IPS-20b (cell line): ENCODE results near the gene CNPY1.

ENCODE experiments used
- H3K27ac ChIP-seq: one replicate; pipeline ENCODE4 v1.5.1; 2013; ENCODE audit warnings: low read length
- H3K27me3 ChIP-seq: 2 replicates; pipeline ENCODE4 v1.6.1; 2013; ENCODE audit warnings: mild to moderate bottlenecking, low read length, inconsistent platforms; ENCODE audit not compliant: insufficient read depth
- H3K36me3 ChIP-seq: 2 replicates; pipeline ENCODE4 v1.6.1; 2013; ENCODE audit warnings: low read depth, mild to moderate bottlenecking, inconsistent platforms, low read length, moderate library complexity; ENCODE audit not compliant: insufficient read depth
- H3K4me1 ChIP-seq: 2 replicates; pipeline ENCODE4 v1.6.1; 2013; ENCODE audit warnings: mild to moderate bottlenecking, control low read depth, inconsistent platforms, low read length, moderate library complexity; ENCODE audit not compliant: insufficient read depth
- H3K4me3 ChIP-seq: 2 replicates; pipeline ENCODE4 v1.5.1; 2013; ENCODE audit warnings: mild to moderate bottlenecking, low read length, inconsistent platforms
- H3K9ac ChIP-seq: 2 replicates; pipeline ENCODE4 v1.6.1; 2013; ENCODE audit warnings: low read depth, mild to moderate bottlenecking, inconsistent platforms, low read length, moderate library complexity
- H3K9me3 ChIP-seq: 2 replicates; pipeline ENCODE4 v1.6.1; 2013; ENCODE audit warnings: mild to moderate bottlenecking, low read depth, low read length, inconsistent platforms; ENCODE audit not compliant: insufficient read depth

The CNPY1 gene

DNA sequence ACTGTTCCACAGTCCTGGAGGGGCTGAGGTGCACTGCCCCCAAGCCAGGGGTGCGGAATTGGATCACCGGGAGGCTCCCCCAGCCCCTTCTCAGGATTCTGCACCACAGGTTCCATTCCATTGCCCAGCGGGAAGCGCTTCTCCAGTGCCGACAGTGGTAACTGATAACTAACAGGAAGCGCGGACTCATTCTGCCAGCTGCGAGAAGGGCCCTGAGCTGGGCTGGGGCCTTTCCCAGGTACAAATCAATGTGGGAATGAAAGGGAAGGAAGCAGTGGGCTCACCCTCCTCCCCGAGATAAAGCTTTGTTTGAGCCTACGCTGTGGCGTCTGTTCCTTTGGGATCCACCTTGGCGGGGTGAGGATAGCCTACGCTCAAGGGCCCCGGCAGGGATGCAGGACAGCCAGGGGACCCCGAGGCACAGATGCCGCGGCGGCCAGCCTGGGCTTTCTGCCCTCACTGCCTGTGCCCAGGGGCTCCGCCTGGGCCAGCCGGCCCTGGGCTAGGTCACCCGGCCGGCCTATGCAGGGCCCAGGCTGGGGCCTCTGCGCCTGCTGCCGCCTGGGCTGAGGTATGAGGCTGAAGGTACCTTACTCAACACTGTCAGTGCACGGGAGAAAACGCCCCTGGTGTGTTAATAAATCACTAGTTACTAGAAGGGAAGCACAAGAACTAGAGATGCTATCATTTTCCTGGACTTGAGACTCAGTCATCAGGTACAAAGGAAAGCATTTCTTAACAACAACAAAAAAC lies 49.0 kb downstream of the CNPY1 start:
- H3K36me3 ChIP-seq, result no peaks in the 10 kb centered on the region
- H3K27ac ChIP-seq, result no peak overlapping the region
- H3K4me3 ChIP-seq, result no peak overlapping the region
- no peaks in the 10 kb centered on the region for H3K4me1 ChIP-seq
- no peak overlapping the region for H3K9ac ChIP-seq
- H3K27me3 ChIP-seq, result peaks cover 96% of the 10 kb centered on the region
- H3K9me3 ChIP-seq, result no peaks in the 10 kb centered on the region

DNA sequence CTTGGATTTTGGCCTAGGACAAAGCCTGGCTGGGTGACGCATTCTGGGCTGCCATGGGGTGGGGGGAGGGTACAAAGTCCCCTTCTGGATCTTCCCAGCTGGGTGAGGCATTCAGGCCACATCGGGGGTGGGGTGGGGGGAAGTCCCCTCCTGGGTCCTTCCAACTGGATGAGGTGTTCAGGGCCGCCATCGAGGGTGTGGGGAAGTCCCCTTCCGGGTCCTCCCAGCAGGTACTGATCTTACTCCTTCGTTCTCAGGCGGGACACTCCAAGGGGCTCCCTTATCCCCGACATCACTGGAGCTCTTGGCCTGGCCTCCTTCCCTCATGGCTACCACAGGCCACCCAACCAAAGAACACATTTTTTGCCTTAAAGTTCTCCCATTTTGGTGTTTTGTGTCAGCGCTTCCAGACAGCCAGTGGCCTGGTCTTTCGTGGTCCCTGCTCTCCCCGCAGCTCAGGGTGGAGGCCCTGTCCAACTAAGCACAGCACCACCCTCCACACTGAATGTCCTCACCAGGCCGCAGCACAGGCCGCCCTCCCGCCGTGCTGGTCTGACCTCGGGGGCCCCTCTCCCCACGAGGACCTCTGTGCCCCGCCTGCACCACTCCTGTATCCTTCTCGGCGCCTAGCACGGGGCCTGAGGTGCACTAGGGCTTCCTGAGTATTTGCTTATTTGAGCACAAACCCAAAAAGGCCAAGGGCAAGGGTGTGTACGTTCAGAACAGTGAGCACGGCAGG lies 49.9 kb downstream of the CNPY1 start:
- H3K27ac ChIP-seq, result no peak overlapping the region
- no peaks in the 10 kb centered on the region for H3K36me3 ChIP-seq
- no peak overlapping the region for H3K9ac ChIP-seq
- no peak overlapping the region for H3K4me3 ChIP-seq
- H3K4me1 ChIP-seq, result peaks cover 2% of the 10 kb centered on the region; the same call in 1 of the 2 replicates
- H3K27me3 ChIP-seq, result peaks cover 96% of the 10 kb centered on the region
- H3K9me3 ChIP-seq, result no peaks in the 10 kb centered on the region

DNA sequence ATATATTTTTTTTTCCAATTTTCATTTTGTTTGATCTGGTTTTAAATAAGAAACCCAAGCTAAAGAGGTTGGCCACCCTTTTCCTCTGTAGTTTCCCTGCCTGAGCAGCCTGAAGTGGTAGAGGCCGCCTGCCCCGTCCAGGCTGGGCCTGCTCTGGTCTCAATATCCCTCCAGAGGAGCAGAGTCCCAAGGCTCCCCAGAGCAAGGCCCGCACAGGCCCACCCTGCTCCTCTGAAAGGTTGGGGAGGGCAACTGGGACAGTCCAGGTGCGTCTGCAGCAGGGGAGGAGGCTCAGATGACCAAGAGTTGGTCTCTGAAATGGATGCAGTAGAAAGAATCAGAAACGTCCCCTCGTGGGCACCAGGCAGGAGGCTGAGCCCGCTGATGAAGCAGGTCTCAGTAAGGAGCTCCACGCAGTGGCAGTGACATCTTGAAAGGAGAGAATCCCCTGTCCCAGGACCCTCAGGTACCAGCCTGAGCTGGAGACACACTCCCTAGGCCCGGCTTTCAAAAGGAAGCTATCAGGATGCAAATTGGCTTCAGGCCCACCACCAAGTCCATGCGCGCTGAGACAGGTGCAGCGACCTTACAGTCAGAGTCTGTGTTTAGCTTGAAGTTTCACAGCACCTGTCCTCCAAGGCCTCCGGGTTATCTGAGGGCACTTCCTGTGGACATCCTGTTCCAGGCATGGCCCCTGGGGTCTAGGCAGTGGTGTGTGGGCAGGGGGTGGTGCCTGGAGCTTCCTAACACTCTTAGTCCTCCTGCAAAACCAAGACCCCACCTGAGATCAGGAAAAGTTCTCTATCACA lies 50.7 kb downstream of the CNPY1 start:
- Histone ChIP-seq H3K27me3 (peaks cover 96% of the 10 kb centered on the region), H3K4me3 (no peak overlapping the region), H3K4me1 (peaks cover 2% of the 10 kb centered on the region; the same call in 1 of the 2 replicates), H3K27ac (no peak overlapping the region), H3K36me3 (no peaks in the 10 kb centered on the region), H3K9ac (no peak overlapping the region), H3K9me3 (no peaks in the 10 kb centered on the region)

DNA sequence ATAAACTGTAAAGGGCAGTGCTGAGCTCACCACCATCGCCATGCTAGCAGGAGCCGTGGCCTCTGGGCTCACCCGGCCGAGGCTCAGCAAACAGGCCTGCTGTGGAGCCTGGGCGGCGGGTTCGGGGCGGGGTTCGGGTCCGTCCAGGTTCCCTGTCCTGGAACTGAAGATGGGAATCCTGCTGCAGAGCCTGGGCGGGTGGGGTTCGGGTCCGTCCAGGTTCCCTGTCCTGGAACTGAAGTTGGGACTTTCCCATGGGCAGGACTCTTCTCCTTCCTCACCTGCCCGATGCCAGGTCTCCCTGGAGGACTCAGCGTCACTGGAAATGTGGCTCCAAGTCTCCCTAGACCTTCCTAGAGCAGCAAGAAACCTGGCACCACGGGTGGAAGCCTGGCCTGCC lies 51.8 kb downstream of the CNPY1 start:
- peaks cover 96% of the 10 kb centered on the region for H3K27me3 ChIP-seq
- H3K9ac ChIP-seq, result no peak overlapping the region
- H3K27ac ChIP-seq, result no peak overlapping the region

DNA sequence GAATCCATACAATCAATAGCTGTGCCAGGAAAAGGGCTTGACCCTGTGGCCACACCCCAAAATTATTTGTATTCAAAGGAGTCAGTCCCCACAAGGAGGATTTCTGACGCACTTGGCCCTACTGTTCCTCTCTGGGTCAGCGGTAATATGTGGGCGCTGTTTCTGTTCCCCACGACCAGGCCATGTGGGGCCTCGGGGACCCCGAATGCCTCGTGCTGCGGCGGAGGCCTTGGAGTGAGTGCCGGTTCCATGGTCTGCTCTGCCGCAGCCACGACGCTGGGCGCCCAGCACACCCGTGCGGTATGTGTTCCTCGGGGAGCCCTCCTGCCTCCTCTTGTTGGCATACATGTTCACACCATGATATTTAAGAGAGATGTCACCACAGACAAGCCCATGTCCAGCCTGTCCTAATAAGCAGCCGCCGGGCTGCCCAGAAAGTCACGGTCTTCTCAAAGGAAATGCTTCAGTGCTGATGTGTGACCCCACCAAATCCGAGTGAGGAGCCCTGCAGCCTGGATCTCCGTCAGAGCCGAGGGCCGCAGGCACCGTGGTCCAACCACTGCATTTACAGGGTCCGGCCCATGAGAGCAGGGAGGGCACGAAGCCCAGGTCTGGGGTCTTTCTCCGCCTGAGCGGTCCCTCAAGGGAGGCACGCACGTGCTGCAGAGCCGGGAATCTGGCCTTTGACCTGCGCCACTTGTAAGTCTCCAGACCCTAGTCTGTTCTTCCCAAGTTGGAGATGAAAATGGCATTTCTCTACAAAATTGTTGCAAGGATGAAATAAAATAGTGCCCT lies 52.4 kb downstream of the CNPY1 start:
- Histone ChIP-seq H3K36me3 (no peaks in the 10 kb centered on the region), H3K27ac (no peak overlapping the region), H3K4me3 (no peak overlapping the region), H3K27me3 (peaks cover 96% of the 10 kb centered on the region), H3K9ac (no peak overlapping the region), H3K9me3 (no peaks in the 10 kb centered on the region), H3K4me1 (peaks cover 2% of the 10 kb centered on the region; the same call in 1 of the 2 replicates)

More for the DNA sequence above, 51.8 kb downstream of the CNPY1 start:
- peaks cover 2% of the 10 kb centered on the region; the same call in 1 of the 2 replicates for H3K4me1 ChIP-seq
- H3K36me3 ChIP-seq, result no peaks in the 10 kb centered on the region
- no peaks in the 10 kb centered on the region for H3K9me3 ChIP-seq
- H3K4me3 ChIP-seq, result no peak overlapping the region

DNA sequence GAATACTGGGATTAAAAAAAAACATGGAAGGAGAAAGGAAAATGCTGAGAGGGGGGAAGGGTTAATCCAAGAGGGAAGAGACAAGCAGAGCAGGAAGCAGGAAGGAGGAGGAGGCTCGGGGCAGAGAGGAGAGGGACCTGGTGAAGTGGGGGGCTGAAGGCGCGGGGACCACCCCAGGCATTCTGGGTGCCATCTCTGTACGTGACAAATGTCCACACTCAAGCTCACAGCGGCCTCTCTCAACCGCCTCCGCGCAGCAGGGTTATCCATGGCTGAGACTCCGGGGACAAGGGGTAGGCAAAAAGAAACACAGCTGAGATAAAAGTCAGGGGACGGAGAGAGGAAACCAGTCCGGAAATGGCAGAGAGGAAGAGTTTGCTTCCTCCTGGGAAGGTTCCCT lies 54.5 kb downstream of the CNPY1 start:
- no peaks in the 10 kb centered on the region for H3K36me3 ChIP-seq
- peaks cover 96% of the 10 kb centered on the region for H3K27me3 ChIP-seq
- H3K4me3 ChIP-seq, result peak overlapping the region; percentile 64; the same call in 1 of the 2 replicates
- H3K9ac ChIP-seq, result peak overlapping the region; percentile 59; the same call in 1 of the 2 replicates
- H3K9me3 ChIP-seq, result no peaks in the 10 kb centered on the region
- H3K4me1 ChIP-seq, result peaks cover 2% of the 10 kb centered on the region; the same call in 1 of the 2 replicates
- H3K27ac ChIP-seq, result no peak overlapping the region

DNA sequence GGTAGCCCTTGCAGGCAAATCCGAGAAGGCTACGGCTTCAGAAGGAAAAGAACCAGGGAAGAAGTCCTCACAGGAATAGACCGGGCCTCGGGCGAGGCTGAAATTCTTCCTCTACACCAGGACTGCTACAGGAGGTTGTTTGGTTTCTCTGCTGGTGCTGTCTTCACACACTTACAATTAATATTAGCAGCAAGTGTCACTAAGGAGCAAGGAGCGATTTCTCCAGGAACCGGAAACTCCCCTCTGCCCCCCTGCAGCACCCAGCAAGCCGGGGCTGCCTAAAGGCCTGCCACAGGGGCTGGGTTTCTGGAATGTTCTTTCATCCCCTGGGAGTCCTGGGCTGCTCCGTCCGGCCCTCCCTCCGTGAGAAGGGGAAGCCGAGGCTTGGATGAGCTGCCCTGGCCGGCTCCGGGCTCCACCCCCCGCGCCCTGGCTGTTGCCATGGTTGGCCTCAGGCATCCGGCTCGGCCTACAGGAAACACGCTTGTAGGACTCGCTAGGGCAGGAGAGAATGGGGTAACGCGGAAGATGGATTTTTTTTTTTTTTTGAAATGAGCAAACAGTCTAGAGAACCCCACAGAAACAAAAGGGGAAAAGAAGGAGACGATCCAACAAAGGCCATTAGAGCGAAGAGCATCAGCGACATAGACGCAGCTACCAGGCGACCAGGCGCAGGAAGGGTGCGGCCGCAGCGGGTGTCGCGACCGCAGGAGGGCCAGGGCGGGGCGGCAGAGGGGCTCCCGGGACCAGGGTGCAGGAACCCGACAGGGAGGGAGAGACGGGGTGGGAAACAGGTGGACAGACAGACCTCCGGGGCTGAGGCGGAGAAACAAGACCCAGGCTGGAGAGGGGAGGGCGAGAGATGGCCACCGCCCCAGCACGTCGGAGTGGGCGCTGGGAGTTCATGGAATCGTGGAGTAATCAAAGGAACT lies 55.4 kb downstream of the CNPY1 start:
- peak overlapping the region; percentile 64; the same call in 1 of the 2 replicates for H3K4me3 ChIP-seq
- peak overlapping the region; percentile 59; the same call in 1 of the 2 replicates for H3K9ac ChIP-seq
- peaks cover 2% of the 10 kb centered on the region; the same call in 1 of the 2 replicates for H3K4me1 ChIP-seq
- no peaks in the 10 kb centered on the region for H3K36me3 ChIP-seq
- H3K27me3 ChIP-seq, result peaks cover 91% of the 10 kb centered on the region
- H3K9me3 ChIP-seq, result no peaks in the 10 kb centered on the region
- no peak overlapping the region for H3K27ac ChIP-seq

DNA sequence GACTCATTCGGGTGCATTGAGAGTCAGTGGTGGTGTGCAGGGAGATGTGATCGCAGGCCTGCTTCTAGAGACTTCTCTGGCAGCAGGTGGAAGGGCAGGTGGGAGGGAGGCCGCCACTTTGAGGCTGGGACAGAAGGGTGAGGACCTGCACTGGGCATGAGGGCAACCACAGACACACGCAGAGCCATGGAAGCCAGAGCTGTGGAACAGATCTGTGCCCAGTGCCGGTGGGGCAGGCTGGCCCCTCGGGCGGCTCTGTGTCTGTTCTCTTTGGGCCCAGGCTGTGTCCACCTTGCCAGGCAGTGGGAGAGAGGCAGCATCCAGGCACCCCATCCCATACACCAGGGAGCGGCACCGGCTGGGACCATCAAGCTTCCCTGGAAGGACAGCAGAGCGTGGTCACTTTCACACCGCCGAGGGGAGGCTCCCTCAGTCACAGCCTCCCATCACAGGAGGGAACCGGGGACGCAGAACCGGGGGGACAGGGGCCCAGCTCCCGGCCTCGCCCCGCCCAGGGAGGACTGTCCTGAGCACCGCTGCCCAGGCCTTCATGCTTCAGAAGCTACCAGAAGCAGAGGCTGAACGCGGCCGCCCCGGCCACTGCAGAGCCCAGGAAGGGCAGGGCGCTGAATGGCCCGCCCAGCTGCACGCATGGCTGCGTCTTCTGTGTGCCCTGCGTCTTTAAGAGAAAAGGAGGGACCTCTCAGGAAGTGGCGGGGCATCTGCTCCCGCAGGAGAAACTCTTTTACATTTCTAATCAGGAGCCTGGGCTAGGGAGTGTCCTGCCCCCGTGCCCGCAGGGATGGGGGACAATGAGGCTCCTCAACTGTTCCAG lies 56.3 kb downstream of the CNPY1 start:
- peak overlapping the region; percentile 64; the same call in 1 of the 2 replicates for H3K4me3 ChIP-seq
- peaks cover 91% of the 10 kb centered on the region for H3K27me3 ChIP-seq
- H3K9ac ChIP-seq, result peak overlapping the region; percentile 50; the same call in 1 of the 2 replicates
- no peaks in the 10 kb centered on the region for H3K9me3 ChIP-seq
- H3K36me3 ChIP-seq, result no peaks in the 10 kb centered on the region
- no peak overlapping the region for H3K27ac ChIP-seq
- peaks cover 2% of the 10 kb centered on the region; the same call in 1 of the 2 replicates for H3K4me1 ChIP-seq

DNA sequence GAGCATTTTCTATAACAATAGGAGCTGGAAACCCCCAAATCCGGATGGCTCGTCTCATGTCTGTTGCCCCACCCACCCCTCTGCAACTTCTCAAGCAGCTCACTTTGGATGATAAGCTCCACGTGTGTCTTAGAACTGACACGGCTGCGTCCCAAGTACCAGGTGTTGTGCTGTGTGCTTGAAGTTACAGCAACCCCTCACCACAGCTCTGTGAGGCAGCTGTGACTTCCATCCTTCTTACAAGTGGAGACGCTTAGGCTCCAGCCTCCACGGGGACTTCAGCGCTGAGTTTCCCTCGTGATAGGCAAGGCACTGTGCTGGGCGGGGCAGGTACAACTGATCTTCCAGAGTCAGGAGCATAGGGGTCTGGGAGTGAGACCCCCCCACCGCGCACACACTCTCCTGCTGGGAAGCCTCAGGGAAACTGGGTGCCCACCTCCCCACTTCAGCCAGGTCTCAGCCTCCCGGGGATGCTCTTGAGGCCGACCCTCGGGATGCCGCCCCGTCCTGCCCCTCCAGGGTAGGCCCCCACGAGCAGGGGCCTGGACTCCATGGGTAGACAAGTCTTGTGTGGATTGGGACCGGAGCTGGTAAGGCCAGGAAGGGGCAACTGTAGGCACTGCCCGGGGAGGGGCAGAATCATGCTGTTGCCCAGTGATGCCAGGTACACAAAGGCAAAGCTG lies 57.1 kb downstream of the CNPY1 start:
- Histone ChIP-seq H3K4me3 (no peak overlapping the region), H3K9ac (no peak overlapping the region), H3K36me3 (no peaks in the 10 kb centered on the region), H3K9me3 (no peaks in the 10 kb centered on the region), H3K4me1 (peaks cover 2% of the 10 kb centered on the region; the same call in 1 of the 2 replicates), H3K27ac (no peak overlapping the region), H3K27me3 (peaks cover 92% of the 10 kb centered on the region)
